ENCODE data around the gene LIN7A. TPM values are rescaled to one million over a fixed set of nuclear protein-coding genes. Genes with fewer than 3 reads are reported as not detected.

The LIN7A gene
- total and polyA plus RNA-seq, 2 of the 4 experiments (the other 2 are of a cell fraction): 10.8 to 24.7 TPM

GRCh38 chr12:80798281-80798680 is 139.5 kb downstream of the LIN7A start:
- H2BK20ac ChIP-seq (ENCODE audit: low read depth, low read length): no peak overlapping the region
- no peak overlapping the region for H4K91ac ChIP-seq (ENCODE audit: insufficient read depth, low read depth, low read length)
- no peak for ATAC-seq (ENCODE audit: low read depth)
- no peaks in the 10 kb centered on the region for H3K27me3 ChIP-seq (ENCODE audit: control insufficient read depth, insufficient read depth, low read length)
- DNase-seq: no peak
- H4K5ac ChIP-seq (ENCODE audit: low read depth, low read length): no peak overlapping the region
- no peak overlapping the region for H2BK120ac ChIP-seq (ENCODE audit: low read depth, low read length)
- H3K4me2 ChIP-seq (ENCODE audit: low read depth, low read length): no peak overlapping the region
- H4K8ac ChIP-seq (ENCODE audit: low read depth in 2 of 2, low read length in 2 of 2): no peak overlapping the region
- H2BK15ac ChIP-seq (ENCODE audit: low read depth, low read length): no peak overlapping the region
- intact Hi-C loops (cut with micrococcal nuclease) (no loop called here), in situ Hi-C loops (cut with MboI; ENCODE audit: low sequenced_read_pairs) (loop anchor here (25.0 kb wide), 1 partner anchor 1386 kb away; no protein-coding TSS in a partner anchor), dilution Hi-C loops (cut with HindIII; ENCODE audit: low sequenced_read_pairs, unreplicated experiment) (no loop called here)
- no peaks in the 10 kb centered on the region for H3K36me3 ChIP-seq (ENCODE audit: control insufficient read depth, insufficient read depth, low read length)
- H3K9me3 ChIP-seq (ENCODE audit: control insufficient read depth, insufficient read depth, low read length): no peaks in the 10 kb centered on the region
- H3K4me1 ChIP-seq (ENCODE audit: control insufficient read depth, insufficient read depth, low read length): no peaks in the 10 kb centered on the region
- no peak overlapping the region for H3K56ac ChIP-seq (ENCODE audit: extremely low read depth, insufficient read depth, low read length)
- H3K18ac ChIP-seq (ENCODE audit: low read depth, low read length): no peak overlapping the region
- H3K27ac ChIP-seq (ENCODE audit: insufficient read depth, low read length): no peak overlapping the region
- no peak overlapping the region for H2AK5ac ChIP-seq (ENCODE audit: low read depth, low read length)
- WGBS, 2 experiments (ENCODE audit: extremely low coverage in 2 of 2, insufficient read length in 1 of 2): 60% methylated on average over 1 of the region's 4 CpGs; no CpG with 5 or more reads in 1 of the 2 experiments
- CTCF ChIA-PET: interaction anchor here (0.5 to 0.6 kb wide), 2 partner anchors 34 to 173 kb away, joined by 3 read pairs; no protein-coding TSS in a partner anchor
- H3K9me1 ChIP-seq (ENCODE audit: insufficient read depth, low read length): no peaks in the 10 kb centered on the region
- no peak overlapping the region for H2AFZ ChIP-seq (replicated peaks; ENCODE audit: low read length, poor library complexity)
- POLR2A ChIA-PET (ENCODE audit: unreplicated experiment): no interaction called here
- no peak overlapping the region for H2BK5ac ChIP-seq (ENCODE audit: low read depth, low read length, poor library complexity, severe bottlenecking)
- H3K4ac ChIP-seq (ENCODE audit: low read depth, low read length): no peak overlapping the region
- H3K9ac ChIP-seq (ENCODE audit: low read depth, low read length): no peak overlapping the region
- no peak overlapping the region for H3K14ac ChIP-seq (replicated peaks; ENCODE audit: low read depth, low read length)
- no peak overlapping the region for H3K4me3 ChIP-seq (ENCODE audit: insufficient read depth, low read depth, low read length)
- no peaks in the 10 kb centered on the region for H3K79me1 ChIP-seq (ENCODE audit: low read depth in 1 of 2, low read length in 2 of 2)
- H4K20me1 ChIP-seq (ENCODE audit: insufficient read depth, low read length): no peaks in the 10 kb centered on the region
- no peak overlapping the region for H2AK9ac ChIP-seq (replicated peaks; ENCODE audit: low read depth, low read length, poor library complexity)
- TF ChIP-seq RCOR1 (IDR thresholded peaks at IDR 0.05; ENCODE audit: insufficient replicate concordance, low read length) (no peak), CHD1 (IDR thresholded peaks at IDR 0.05; ENCODE audit: low read depth, low read length) (no peak), RAD21 (IDR thresholded peaks at IDR 0.05; ENCODE audit: low read length) (no peak), BHLHE40 (IDR thresholded peaks at IDR 0.05; ENCODE audit: low read depth, low read length) (no peak), RFX5 (IDR thresholded peaks at IDR 0.05; ENCODE audit: low read depth, low read length) (no peak), CEBPB (IDR thresholded peaks at IDR 0.05; ENCODE audit: low read depth, low read length) (no peak), CTCF (conservative IDR thresholded peaks at IDR 0.05; ENCODE audit: low read depth, low read length) (no peak), MXI1 (IDR thresholded peaks at IDR 0.05; ENCODE audit: borderline replicate concordance, low read depth, low read length) (no peak), USF2 (IDR thresholded peaks at IDR 0.05; ENCODE audit: low read depth, low read length) (no peak), ELK1 (IDR thresholded peaks at IDR 0.05; ENCODE audit: borderline replicate concordance, low read depth, low read length) (no peak), MAZ (IDR thresholded peaks at IDR 0.05; ENCODE audit: borderline replicate concordance, low read depth, low read length) (no peak), SMC3 (IDR thresholded peaks at IDR 0.05; ENCODE audit: low read depth, low read length) (no peak), MAFK (IDR thresholded peaks at IDR 0.05; ENCODE audit: low read depth, low read length) (no peak), POLR2A (IDR thresholded peaks at IDR 0.05; ENCODE audit: low read depth, low read length) (no peak), FOS (IDR thresholded peaks at IDR 0.05; ENCODE audit: low read depth, low read length) (no peak), NFE2L2 (IDR thresholded peaks at IDR 0.05; ENCODE audit: low read depth, low read length) (no peak)
- H3K23ac ChIP-seq (ENCODE audit: low read depth, low read length): no peak overlapping the region
- no TSS peak for BruUV-seq (replicated peaks)

Measured in IMR-90 (cell line).